ENCODE results near the gene IQGAP3.

- TF ChIP-seq YY1 (IDR thresholded peaks at IDR 0.05; ENCODE audit: low read depth) (no peak), RAD21 (IDR thresholded peaks at IDR 0.05; ENCODE audit: low read depth) (no peak), REST (IDR thresholded peaks at IDR 0.05; ENCODE audit: low read depth) (no peak), CREB1 (IDR thresholded peaks at IDR 0.05; ENCODE audit: low read depth) (no peak), EP300 (IDR thresholded peaks at IDR 0.05; ENCODE audit: borderline replicate concordance) (no peak), NFIC (IDR thresholded peaks at IDR 0.05) (no peak), TEAD4 (IDR thresholded peaks at IDR 0.05) (no peak), MAX (IDR thresholded peaks at IDR 0.05) (no peak), EGR1 (IDR thresholded peaks at IDR 0.05) (no peak), CEBPB (IDR thresholded peaks at IDR 0.05) (no peak), ZBTB7A (IDR thresholded peaks at IDR 0.05; ENCODE audit: low read depth) (no peak), FOXM1 (IDR thresholded peaks at IDR 0.05; ENCODE audit: borderline replicate concordance, low read depth) (no peak), USF1 (IDR thresholded peaks at IDR 0.05) (no peak)
These were observed 55.5 kb downstream of the IQGAP3 start for GRCh38 chr1:156516821-156517220.

Measured in Ishikawa (cell line).